Measurements from ENCODE around the gene ATXN10. TPM values are rescaled to one million over a fixed set of nuclear protein-coding genes. Genes with fewer than 3 reads are reported as not detected.

The ATXN10 gene
- total and polyA plus RNA-seq, 2 of the 13 experiments (the other 11 are each of a cell fraction or from before 2014, with no cell fraction given): 60.1 to 194 TPM

- TF ChIP-seq HOMEZ (CRISPR knock-in tag; IDR thresholded peaks at IDR 0.05; ENCODE audit: low read depth) (no peak), CSRNP1 (CRISPR knock-in tag; IDR thresholded peaks at IDR 0.05) (0 out of 2 replicates have a peak, but pooled peaks have one; percentile 47), ZSCAN9 (CRISPR knock-in tag; IDR thresholded peaks at IDR 0.05; ENCODE audit: borderline replicate concordance) (0 out of 2 replicates have a peak, but pooled peaks have one; percentile 40), TSC22D2 (CRISPR knock-in tag; IDR thresholded peaks at IDR 0.05; ENCODE audit: borderline replicate concordance) (no peak), PHF21A (CRISPR knock-in tag; IDR thresholded peaks at IDR 0.05) (no peak), ZNF816 (CRISPR knock-in tag; IDR thresholded peaks at IDR 0.05; ENCODE audit: borderline replicate concordance) (no peak), GABPA (IDR thresholded peaks at IDR 0.05; ENCODE audit: low read depth, low read length) (no peak), GABPA (CRISPR knock-in tag; IDR thresholded peaks at IDR 0.05; ENCODE audit: low read depth) (peak; percentile 57), BORCS8-MEF2B (CRISPR knock-in tag; IDR thresholded peaks at IDR 0.05) (no peak), RNF2 (conservative IDR thresholded peaks at IDR 0.05; ENCODE audit: low read depth) (peak; percentile 74), ZNF687 (CRISPR knock-in tag; IDR thresholded peaks at IDR 0.05) (peak; percentile 80), NFE2L2 (IDR thresholded peaks at IDR 0.05; ENCODE audit: low read length) (peak; percentile 86), NRL (CRISPR knock-in tag; IDR thresholded peaks at IDR 0.05; ENCODE audit: borderline replicate concordance) (0 out of 2 replicates have a peak, but pooled peaks have one; percentile 35), HOXA3 (CRISPR knock-in tag; IDR thresholded peaks at IDR 0.05) (0 out of 2 replicates have a peak, but pooled peaks have one; percentile 27), ZIK1 (CRISPR knock-in tag; IDR thresholded peaks at IDR 0.05; ENCODE audit: borderline replicate concordance, low read depth) (no peak), CHD2 (IDR thresholded peaks at IDR 0.05; ENCODE audit: low read depth, low read length) (no peak), ZMYM4 (CRISPR knock-in tag; IDR thresholded peaks at IDR 0.05) (no peak), EP300 (IDR thresholded peaks at IDR 0.05; ENCODE audit: low read depth in 2 of 2, low read length in 2 of 2) (no peak; a peak in 1 of 4 replicates), EP300 (CRISPR knock-in tag; IDR thresholded peaks at IDR 0.05; ENCODE audit: borderline replicate concordance) (peak; percentile 49; the same call in 1 of the 2 replicates)
- TF ChIP-seq, protein P1, sequence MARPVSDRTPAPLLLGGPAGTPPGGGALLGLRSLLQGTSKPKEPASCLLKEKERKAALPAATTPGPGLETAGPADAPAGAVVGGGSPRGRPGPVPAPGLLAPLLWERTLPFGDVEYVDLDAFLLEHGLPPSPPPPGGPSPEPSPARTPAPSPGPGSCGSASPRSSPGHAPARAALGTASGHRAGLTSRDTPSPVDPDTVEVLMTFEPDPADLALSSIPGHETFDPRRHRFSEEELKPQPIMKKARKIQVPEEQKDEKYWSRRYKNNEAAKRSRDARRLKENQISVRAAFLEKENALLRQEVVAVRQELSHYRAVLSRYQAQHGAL (CRISPR knock-in tag; IDR thresholded peaks at IDR 0.05; ENCODE audit: not compliant biosample characterization): no peak
- TF ChIP-seq, protein P2, sequence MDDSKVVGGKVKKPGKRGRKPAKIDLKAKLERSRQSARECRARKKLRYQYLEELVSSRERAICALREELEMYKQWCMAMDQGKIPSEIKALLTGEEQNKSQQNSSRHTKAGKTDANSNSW (CRISPR knock-in tag; IDR thresholded peaks at IDR 0.05; ENCODE audit: borderline replicate concordance): no peak
Measured at GRCh38 chr22:45638834-45639746, 32.5 kb upstream of the ATXN10 start (continued).

Data from HepG2 (cell line).